Prostate gland (tissue), 2 donors: ENCODE data around the gene PHF10. TPM values are rescaled to one million over a fixed set of nuclear protein-coding genes. Genes with fewer than 3 reads are reported as not detected.

Source experiments
- DNase-seq: peaks from one replicate; pipeline ENCODE4 v3.0.0-alpha.2; 2019; ENCODE audit warnings: low spot score
- H3K27ac ChIP-seq, 2 donors: fragments of 200-600 bp; sonication (generic); 2 replicates each; pipeline ENCODE4 v1.5.1; 2017 to 2019
- H3K27me3 ChIP-seq: fragments of 200-600 bp; sonication (generic); replicated peaks from 2 replicates; pipeline ENCODE4 v1.5.1; 2019; ENCODE audit not compliant: insufficient read depth
- H3K36me3 ChIP-seq, 2 donors: fragments of 200-600 bp; sonication (generic); 1 replicate in 1 of 2; 2 replicates in 1 of 2; pipeline versions ENCODE4 v1.5.1 to v1.8.1; 2017 to 2019
- H3K4me1 ChIP-seq: fragments of 200-600 bp; sonication (generic); replicated peaks from 2 replicates; pipeline ENCODE4 v1.5.1; 2019
- H3K4me3 ChIP-seq, 2 donors: fragments of 200-600 bp; sonication (generic); 2 replicates each; pipeline ENCODE4 v1.5.1; 2017 to 2019
- H3K9me3 ChIP-seq: fragments of 200-600 bp; sonication (generic); 2 replicates; pipeline ENCODE4 v1.5.1; 2017
- POLR2A ChIP-seq: fragments of 450-650 bp; IDR thresholded peaks from one replicate; pipeline ENCODE4 v1.6.1; 2016; ENCODE audit warnings: antibody characterized with exemption, mild to moderate bottlenecking
- POLR2AphosphoS5 ChIP-seq: sonication (generic); formaldehyde crosslinking; IDR thresholded peaks from one replicate; pipeline ENCODE4 v1.6.1; 2017; ENCODE audit warnings: antibody characterized with exemption
- WGBS: methylation state at CpG from one replicate; pipeline ENCODE4 v1.1.5; 2018; 5-methylcytosine and 5-hydroxymethylcytosine counted together
- intact Hi-C: fragments of 100-400 bp; cut with DNase I; formaldehyde crosslinking; loops from one replicate; pipeline ENCODE4 v1.14.2; 2022
- total RNA-seq, 2 donors: library from RNA; depleted of rRNA; stranded (reverse); fragments of >200 nt; gene quantifications; one replicate each; pipeline ENCODE4 v1.1.0, GENCODE V29; 2016
- TF ChIP-seq, protein P1 (sequence below), 4 experiments: fragments of 200-600 bp in 2 of 4; fragments of 450-650 bp in 2 of 4; sonication (generic) in 2 of 4; IDR thresholded peaks; 1 replicate in 3 of 4; 2 replicates in 1 of 4; pipeline ENCODE4 v1.5.1; 2016 to 2019; ENCODE audit warnings: antibody characterized with exemption in 4 of 4, mild to moderate bottlenecking in 2 of 4, moderate library complexity in 2 of 4

PHF10 gene
- total RNA-seq, 2 donors from 2014 or later, result 45.9 to 50.4 TPM

DNA sequence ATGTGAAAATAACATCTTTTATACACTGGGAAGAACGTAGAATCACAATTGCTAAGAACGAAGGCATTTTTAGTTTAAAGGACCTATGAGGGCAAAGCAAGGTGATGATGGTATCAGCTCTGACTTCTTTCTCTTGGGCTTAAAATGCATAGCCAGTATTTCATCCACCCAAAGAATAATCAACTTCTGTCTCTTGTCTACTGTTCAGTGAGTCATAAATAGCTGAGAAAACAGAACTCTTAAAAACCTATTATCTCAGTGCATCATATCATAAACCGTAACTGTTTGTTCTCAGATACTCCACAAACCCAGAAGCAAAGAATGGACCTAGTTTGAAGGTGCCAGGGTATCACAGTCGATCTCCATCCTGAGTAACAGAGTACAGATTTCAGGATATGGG lies 5.2 kb downstream of the PHF10 start:
- Histone ChIP-seq H3K9me3 (no peaks in the 10 kb centered on the region), H3K27me3 (no peaks in the 10 kb centered on the region), H3K36me3 (peaks cover 0 to 7% of the 10 kb centered on the region in 2 donors), H3K4me3 (no peak overlapping the region), H3K4me1 (peaks cover 16% of the 10 kb centered on the region), H3K27ac (no peak overlapping the region)
- no peak for DNase-seq
- TF ChIP-seq POLR2A, result no peak
- TF ChIP-seq POLR2AphosphoS5, result no peak
- TF ChIP-seq, protein P1, sequence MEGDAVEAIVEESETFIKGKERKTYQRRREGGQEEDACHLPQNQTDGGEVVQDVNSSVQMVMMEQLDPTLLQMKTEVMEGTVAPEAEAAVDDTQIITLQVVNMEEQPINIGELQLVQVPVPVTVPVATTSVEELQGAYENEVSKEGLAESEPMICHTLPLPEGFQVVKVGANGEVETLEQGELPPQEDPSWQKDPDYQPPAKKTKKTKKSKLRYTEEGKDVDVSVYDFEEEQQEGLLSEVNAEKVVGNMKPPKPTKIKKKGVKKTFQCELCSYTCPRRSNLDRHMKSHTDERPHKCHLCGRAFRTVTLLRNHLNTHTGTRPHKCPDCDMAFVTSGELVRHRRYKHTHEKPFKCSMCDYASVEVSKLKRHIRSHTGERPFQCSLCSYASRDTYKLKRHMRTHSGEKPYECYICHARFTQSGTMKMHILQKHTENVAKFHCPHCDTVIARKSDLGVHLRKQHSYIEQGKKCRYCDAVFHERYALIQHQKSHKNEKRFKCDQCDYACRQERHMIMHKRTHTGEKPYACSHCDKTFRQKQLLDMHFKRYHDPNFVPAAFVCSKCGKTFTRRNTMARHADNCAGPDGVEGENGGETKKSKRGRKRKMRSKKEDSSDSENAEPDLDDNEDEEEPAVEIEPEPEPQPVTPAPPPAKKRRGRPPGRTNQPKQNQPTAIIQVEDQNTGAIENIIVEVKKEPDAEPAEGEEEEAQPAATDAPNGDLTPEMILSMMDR (IDR thresholded peaks at IDR 0.05), result no peak
- WGBS, result 65% methylated on average over 4 of the region's 4 CpGs
- intact Hi-C loops, result no loop called here

DNA sequence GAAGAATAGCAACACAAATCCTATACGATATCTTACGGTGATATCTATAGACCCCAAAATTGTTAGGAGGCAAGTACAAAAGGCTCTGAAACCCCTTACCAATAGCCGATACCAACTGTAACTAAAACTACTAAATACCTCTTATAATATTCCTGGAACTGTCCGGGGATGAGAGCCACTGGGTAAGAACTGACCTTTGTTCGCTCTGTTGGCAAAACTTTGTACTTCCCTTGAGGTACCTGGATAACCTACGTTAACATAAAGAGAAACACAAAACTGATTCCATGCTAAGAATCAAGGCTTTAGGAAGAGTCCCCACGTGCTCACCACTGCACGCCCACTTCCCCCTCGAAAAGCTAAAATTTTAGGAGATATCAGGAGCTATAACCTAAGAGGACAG lies 9.7 kb downstream of the PHF10 start:
- H3K9me3 ChIP-seq, result no peaks in the 10 kb centered on the region
- 95% methylated on average over 9 of the region's 9 CpGs for WGBS
- TF ChIP-seq POLR2AphosphoS5 (no peak), POLR2A (no peak)
- TF ChIP-seq, protein P1 (IDR thresholded peaks at IDR 0.05), result no peak
- intact Hi-C loops, result no loop called here
- H3K36me3 ChIP-seq, result peaks cover 4 to 7% of the 10 kb centered on the region in 2 donors
- H3K4me1 ChIP-seq, result peaks cover 7% of the 10 kb centered on the region
- H3K4me3 ChIP-seq, result no peak overlapping the region
- H3K27me3 ChIP-seq, result no peaks in the 10 kb centered on the region
- DNase-seq, result no peak
- H3K27ac ChIP-seq, result no peak overlapping the region

DNA sequence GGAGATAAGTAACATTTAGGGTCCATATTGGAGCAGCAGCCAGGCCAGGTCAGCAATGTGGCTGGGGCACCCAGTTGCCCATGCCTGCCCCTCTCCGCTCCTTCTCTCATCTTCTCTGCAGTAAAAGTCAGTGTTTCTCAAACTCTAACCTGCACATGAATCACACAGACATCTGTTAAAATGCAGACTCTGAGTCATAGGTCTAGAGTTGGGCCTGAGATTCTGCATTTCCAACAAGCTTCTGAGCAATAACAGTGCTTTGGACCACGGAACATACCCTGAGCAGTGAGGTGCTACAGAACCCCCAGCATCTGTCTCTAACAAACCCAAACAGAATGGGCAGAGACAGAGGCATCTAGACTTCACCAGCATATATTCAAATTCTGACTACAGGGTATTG lies 10.1 kb downstream of the PHF10 start:
- H3K4me1 ChIP-seq, result peaks cover 4% of the 10 kb centered on the region
- no peak overlapping the region for H3K27ac ChIP-seq
- peaks cover 4 to 7% of the 10 kb centered on the region in 2 donors for H3K36me3 ChIP-seq
- no peak overlapping the region for H3K4me3 ChIP-seq
- H3K9me3 ChIP-seq, result no peaks in the 10 kb centered on the region
- H3K27me3 ChIP-seq, result no peaks in the 10 kb centered on the region
- WGBS, result 98% methylated on average over 2 of the region's 2 CpGs
- no peak for DNase-seq
- intact Hi-C loops, result no loop called here
- no peak for TF ChIP-seq POLR2A
- TF ChIP-seq POLR2AphosphoS5, result no peak
- TF ChIP-seq, protein P1 (IDR thresholded peaks at IDR 0.05), result no peak

DNA sequence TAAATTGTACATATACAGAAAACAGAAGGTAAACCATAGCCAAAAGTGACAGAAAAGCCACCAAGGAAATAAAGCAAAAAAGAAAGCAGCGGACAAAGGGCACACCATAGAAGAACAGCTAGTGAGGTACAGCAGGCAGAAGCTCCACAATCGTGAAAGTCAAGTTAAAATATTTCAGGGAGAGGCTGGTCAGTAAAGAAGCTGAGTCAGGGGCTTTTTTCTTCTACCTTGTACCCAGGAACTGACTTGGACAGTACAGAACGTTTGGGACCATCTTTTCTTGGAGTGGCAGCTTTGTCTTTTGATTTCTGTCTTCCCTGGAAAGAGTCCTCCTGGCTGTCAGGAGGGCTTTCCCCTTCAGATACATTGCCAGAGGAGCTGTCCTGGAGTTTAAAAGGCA lies 14.3 kb downstream of the PHF10 start:
- no peak for DNase-seq
- TF ChIP-seq POLR2AphosphoS5 (no peak), POLR2A (no peak)
- TF ChIP-seq, protein P1 (IDR thresholded peaks at IDR 0.05), result no peak
- Histone ChIP-seq H3K9me3 (no peaks in the 10 kb centered on the region), H3K27me3 (no peaks in the 10 kb centered on the region), H3K4me3 (no peak overlapping the region), H3K27ac (no peak overlapping the region), H3K4me1 (no peaks in the 10 kb centered on the region), H3K36me3 (peaks cover 4 to 7% of the 10 kb centered on the region in 2 donors)
- 69% methylated on average over 3 of the region's 3 CpGs for WGBS
- intact Hi-C loops, result no loop called here

DNA sequence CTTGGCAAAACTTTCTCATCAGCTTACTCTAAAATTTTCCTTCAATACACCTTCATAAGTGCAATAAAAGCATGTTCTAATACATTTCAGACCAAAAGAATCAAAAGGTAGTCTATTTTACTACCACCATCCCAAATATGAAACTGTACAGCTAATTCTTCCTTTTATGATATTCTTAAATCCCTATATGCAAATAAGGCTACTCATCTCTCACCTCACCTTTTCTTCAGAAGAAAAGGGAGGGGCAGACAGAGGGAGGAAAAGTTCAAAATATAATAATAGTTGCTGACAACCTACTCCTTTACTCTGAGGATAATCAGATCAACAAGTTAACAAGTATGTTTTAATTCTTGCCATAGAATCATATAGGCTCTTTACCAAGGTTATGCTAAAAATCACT lies 15.0 kb downstream of the PHF10 start:
- intact Hi-C loops, result no loop called here
- H3K27ac ChIP-seq, result no peak overlapping the region

More for the DNA sequence above, 15.0 kb downstream of the PHF10 start:
- DNase-seq, result no peak
- H3K4me1 ChIP-seq, result no peaks in the 10 kb centered on the region
- no peaks in the 10 kb centered on the region for H3K27me3 ChIP-seq
- H3K36me3 ChIP-seq, result peaks cover 0 to 4% of the 10 kb centered on the region in 2 donors
- no peaks in the 10 kb centered on the region for H3K9me3 ChIP-seq
- TF ChIP-seq POLR2A, result no peak
- TF ChIP-seq POLR2AphosphoS5, result no peak
- TF ChIP-seq, protein P1 (IDR thresholded peaks at IDR 0.05), result no peak
- no peak overlapping the region for H3K4me3 ChIP-seq
